A549 (cell line): ENCODE results near the gene TSFM. TPM values are rescaled to one million over a fixed set of nuclear protein-coding genes. Genes with fewer than 3 reads are reported as not detected.

Source experiments
- ATAC-seq, 2 experiments: fragments of 200-7000 bp in 1 of 2; fragments of >200 bp in 1 of 2; cut with Nextera tagmentation in 1 of 2; cut with Tn5 transposase in 1 of 2; 3 replicates each; pipeline versions ENCODE4 v1.8.0 to v1.9.1; 2018 to 2020; ENCODE audit warnings: mild to moderate bottlenecking in 1 of 2, moderate library complexity in 1 of 2
- CTCF ChIA-PET: fragments of 300-600 bp; sonication (Branson Sonifier 250); formaldehyde crosslinking; extraction: SDS; loops from one replicate; lab custom pipeline; 2021; ENCODE audit warnings: antibody characterized with exemption, inconsistent platforms; lab: Yijun Ruan, JAX
- POLR2A ChIA-PET: fragments of 350-600 bp; formaldehyde crosslinking; extraction: SDS; loops from one replicate; lab custom pipeline; 2021; ENCODE audit warnings: antibody characterized with exemption, inconsistent platforms; lab: Yijun Ruan, JAX
- DNase-seq, 2 experiments: peaks; one replicate each; pipeline versions ENCODE4 v3.0.0 to v3.0.0-alpha.2; 2011 to 2016; ENCODE audit warnings: low read depth in 1 of 2, low spot score in 1 of 2
- FAIRE-seq: peaks from 2 replicates; lab custom pipeline; 2011; peaks lifted over from hg19 to GRCh38; lab: Jason Lieb, UNC
- H3K27ac ChIP-seq, 2 experiments: fragments of >200 bp; sonication (Bioruptor Twin); formaldehyde crosslinking; 3 replicates each; pipeline ENCODE4 v1.5.1; 2016 to 2017
- H3K4me1 ChIP-seq: fragments of >200 bp; sonication (Bioruptor Twin); formaldehyde crosslinking; 3 replicates; pipeline ENCODE4 v1.6.1; 2016
- H3K4me2 ChIP-seq: fragments of >200 bp; sonication (Bioruptor Twin); formaldehyde crosslinking; 3 replicates; pipeline ENCODE4 v1.6.1; 2016
- H3K4me3 ChIP-seq: fragments of >200 bp; sonication (Bioruptor Twin); formaldehyde crosslinking; 3 replicates; pipeline ENCODE4 v1.5.1; 2016
- H3K9me3 ChIP-seq: fragments of >200 bp; sonication (Bioruptor Twin); formaldehyde crosslinking; 3 replicates; pipeline ENCODE4 v1.6.1; 2016
- EP300 ChIP-seq, 2 experiments: fragments of >200 bp; sonication (Bioruptor Twin); formaldehyde crosslinking; IDR thresholded peaks; 2 replicates in 1 of 2; 3 replicates in 1 of 2; pipeline ENCODE4 v1.6.1; 2016 to 2017
- ESRRA ChIP-seq: fragments of 150-350 bp; IDR thresholded peaks from 2 replicates; pipeline ENCODE4 v1.6.1; 2014; ENCODE audit warnings: mild to moderate bottlenecking, low read length, borderline replicate concordance
- FOSB ChIP-seq: fragments of 250-450 bp; sonication (Bioruptor Pico); IDR thresholded peaks from 2 replicates; pipeline ENCODE4 v1.5.0; 2020; ENCODE audit warnings: mild to moderate bottlenecking, moderate library complexity
- FOXS1 ChIP-seq: fragments of 250-450 bp; sonication (Bioruptor Pico); IDR thresholded peaks from 2 replicates; pipeline ENCODE4 v1.5.0; 2020; ENCODE audit warnings: mild to moderate bottlenecking, moderate library complexity
- GATA3 ChIP-seq: IDR thresholded peaks from 2 replicates; pipeline ENCODE4 v1.6.1; 2012; ENCODE audit warnings: borderline replicate concordance
- HDAC2 ChIP-seq: fragments of 200-600 bp; sonication (generic); IDR thresholded peaks from 2 replicates; pipeline ENCODE4 v1.6.1; 2016
- HES2 ChIP-seq: fragments of >200 bp; sonication (Bioruptor Twin); formaldehyde crosslinking; IDR thresholded peaks from 2 replicates; pipeline ENCODE4 v1.6.1; 2016
- HEYL ChIP-seq: fragments of 250-450 bp; sonication (Bioruptor Pico); IDR thresholded peaks from 2 replicates; pipeline ENCODE4 v1.8.0; 2021; ENCODE audit warnings: mild to moderate bottlenecking, moderate library complexity
- HOXB5 ChIP-seq: fragments of 250-450 bp; sonication (Bioruptor Pico); IDR thresholded peaks from 2 replicates; pipeline ENCODE4 v1.5.0; 2020; ENCODE audit warnings: mild to moderate bottlenecking, moderate library complexity
- JUN ChIP-seq, 2 experiments: fragments of >200 bp; sonication (Bioruptor Twin); formaldehyde crosslinking; IDR thresholded peaks; 2 replicates in 1 of 2; 3 replicates in 1 of 2; pipeline ENCODE4 v1.6.1; 2016 to 2017
- NPAS2 ChIP-seq: fragments of 250-450 bp; sonication (Bioruptor Pico); IDR thresholded peaks from 2 replicates; pipeline ENCODE4 v1.8.0; 2022; ENCODE audit warnings: mild to moderate bottlenecking, moderate library complexity, borderline replicate concordance
- POLR2AphosphoS2 ChIP-seq: conservative IDR thresholded peaks from 2 replicates; pipeline ENCODE4 v1.6.1; 2012; ENCODE audit warnings: low read length, improper control_type of control experiment, inconsistent platforms
- RAD21 ChIP-seq, 2 experiments: fragments of >200 bp in 1 of 2; sonication (Bioruptor Twin) in 1 of 2; formaldehyde crosslinking in 1 of 2; IDR thresholded peaks in 1 of 2; conservative IDR thresholded peaks in 1 of 2; 2 replicates in 1 of 2; 3 replicates in 1 of 2; pipeline ENCODE4 v1.6.1; 2012 to 2018; ENCODE audit warnings: inconsistent platforms in 1 of 2
- REST ChIP-seq: fragments of 200-600 bp; sonication (generic); IDR thresholded peaks from 2 replicates; pipeline ENCODE4 v1.6.1; 2016; ENCODE audit warnings: antibody characterized with exemption, mild to moderate bottlenecking, moderate library complexity
- SMC3 ChIP-seq: fragments of >200 bp; sonication (Bioruptor Twin); formaldehyde crosslinking; IDR thresholded peaks from 3 replicates; pipeline ENCODE4 v1.6.1; 2018; ENCODE audit warnings: inconsistent platforms
- ZC3H11A ChIP-seq: fragments of 450-650 bp; IDR thresholded peaks from 2 replicates; pipeline ENCODE4 v1.6.1; 2014; ENCODE audit warnings: antibody characterized with exemption, mild to moderate bottlenecking
- WGBS: methylation state at CpG from one replicate; pipeline ENCODE4 v1.1.6; 2017; ENCODE audit errors: missing lambda C conversion rate; 5-methylcytosine and 5-hydroxymethylcytosine counted together
- polyA plus RNA-seq, 4 experiments: library from polyadenylated mRNA; depleted of rRNA in 3 of 4; stranded (reverse); fragments of >200 nt; fragmentation: RNase III in 1 of 4; extraction: RNeasy Plus Mini Kit Qiagen cat#74134 plus additional on column Dnase treatment in 1 of 4; gene quantifications; 2 replicates in 3 of 4; 3 replicates in 1 of 4; pipeline ENCODE4 v1.2.3, GENCODE V29; 2011 to 2017
- TF ChIP-seq, protein P1 (sequence below): fragments of 250-450 bp; sonication (Bioruptor Pico); IDR thresholded peaks from 2 replicates; pipeline ENCODE4 v1.5.0; 2020; ENCODE audit warnings: low read depth, mild to moderate bottlenecking, moderate library complexity

Gene TSFM
- polyA plus RNA-seq, 2 of the 4 experiments (the other 2 are of a cell fraction) = 31.7 to 60.2 TPM

DNA sequence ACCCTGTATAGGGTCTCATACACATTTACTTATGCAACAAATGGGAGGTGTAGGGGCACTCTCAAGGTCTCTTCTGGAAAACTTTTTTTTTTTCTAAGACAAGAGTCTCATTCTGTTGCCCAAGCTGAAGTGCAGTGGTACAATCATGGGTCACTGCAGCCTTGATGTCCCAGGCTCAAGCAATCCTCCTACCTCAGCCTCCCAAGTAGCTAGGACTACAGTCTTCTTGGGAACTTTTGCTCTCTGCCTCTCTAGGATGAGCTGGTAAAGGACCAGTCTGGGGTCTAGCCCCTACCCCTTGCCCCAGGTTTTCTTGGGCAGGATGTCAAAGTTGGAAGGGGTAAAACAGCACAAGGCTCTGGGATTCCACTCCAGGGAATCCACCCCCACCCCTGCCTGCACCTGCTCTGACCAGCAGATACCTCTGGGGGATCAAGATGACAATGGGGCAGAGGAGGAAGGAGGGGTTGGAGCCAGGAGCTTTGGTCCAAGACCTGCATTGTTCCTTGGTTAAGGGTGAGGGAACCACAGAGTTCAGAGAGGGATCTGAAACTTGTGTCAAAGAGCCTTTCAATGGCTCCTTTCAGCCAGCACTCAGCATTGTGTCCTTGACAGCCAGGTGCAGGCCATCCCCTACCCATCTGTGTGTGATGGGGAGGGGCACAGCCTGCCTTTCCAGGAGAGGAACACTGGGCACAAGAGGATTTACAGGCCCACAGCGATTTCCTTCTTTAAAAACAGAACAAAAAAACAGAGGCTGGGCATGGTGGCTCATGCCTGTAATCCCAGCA lies 51.7 kb downstream of the TSFM start:
- DNase-seq (no peak), FAIRE-seq (no peak), ATAC-seq (no peak)
- peaks cover 25% of the 10 kb centered on the region for H3K4me1 ChIP-seq
- WGBS = 0% methylated on average over 1 of the region's 1 CpG
- no peak overlapping the region for H3K27ac ChIP-seq
- H3K9me3 ChIP-seq = no peaks in the 10 kb centered on the region
- no peak overlapping the region for H3K4me2 ChIP-seq
- CTCF ChIA-PET = interaction anchor here (0.7 to 8.4 kb wide), 6 partner anchors 9 to 83 kb away, joined by 3 to 218 read pairs (median 23); no protein-coding TSS in a partner anchor
- POLR2A ChIA-PET = no interaction called here
- TF ChIP-seq RAD21 (conservative IDR thresholded peaks at IDR 0.05 in 1 of 2, IDR thresholded peaks at IDR 0.05 in 1 of 2) (no peak), FOXS1 (CRISPR knock-in tag) (no peak), REST (no peak), GATA3 (no peak), HES2 (no peak), HOXB5 (CRISPR knock-in tag) (no peak), NPAS2 (CRISPR knock-in tag) (no peak), HDAC2 (no peak)
- TF ChIP-seq, all 56 proteins: peak for 0
- no peak overlapping the region for H3K4me3 ChIP-seq

- ChIA-PET CTCF (interaction anchor here (1.1 to 8.4 kb wide), 8 partner anchors 9 to 87 kb away, joined by 3 to 218 read pairs (median 4); no protein-coding TSS in a partner anchor), POLR2A (interaction anchor here (1.0 to 1.3 kb wide), 2 partner anchors 9 to 11 kb away, joined by 3 to 4 read pairs; partner anchors contain the start of gene CTDSP2)
- FAIRE-seq (no peak), ATAC-seq (no peak), DNase-seq (no peak)
- H3K4me3 ChIP-seq = no peak overlapping the region
- H3K4me2 ChIP-seq = no peak overlapping the region
- 94% methylated on average over 9 of the region's 9 CpGs for WGBS
- no peak overlapping the region for H3K27ac ChIP-seq
- no peak for TF ChIP-seq ZC3H11A
- H3K4me1 ChIP-seq = peaks cover 30% of the 10 kb centered on the region
- H3K9me3 ChIP-seq = no peaks in the 10 kb centered on the region
Measured at GRCh38 chr12:57835366-57836288, 53.0 kb downstream of the TSFM start.

DNA sequence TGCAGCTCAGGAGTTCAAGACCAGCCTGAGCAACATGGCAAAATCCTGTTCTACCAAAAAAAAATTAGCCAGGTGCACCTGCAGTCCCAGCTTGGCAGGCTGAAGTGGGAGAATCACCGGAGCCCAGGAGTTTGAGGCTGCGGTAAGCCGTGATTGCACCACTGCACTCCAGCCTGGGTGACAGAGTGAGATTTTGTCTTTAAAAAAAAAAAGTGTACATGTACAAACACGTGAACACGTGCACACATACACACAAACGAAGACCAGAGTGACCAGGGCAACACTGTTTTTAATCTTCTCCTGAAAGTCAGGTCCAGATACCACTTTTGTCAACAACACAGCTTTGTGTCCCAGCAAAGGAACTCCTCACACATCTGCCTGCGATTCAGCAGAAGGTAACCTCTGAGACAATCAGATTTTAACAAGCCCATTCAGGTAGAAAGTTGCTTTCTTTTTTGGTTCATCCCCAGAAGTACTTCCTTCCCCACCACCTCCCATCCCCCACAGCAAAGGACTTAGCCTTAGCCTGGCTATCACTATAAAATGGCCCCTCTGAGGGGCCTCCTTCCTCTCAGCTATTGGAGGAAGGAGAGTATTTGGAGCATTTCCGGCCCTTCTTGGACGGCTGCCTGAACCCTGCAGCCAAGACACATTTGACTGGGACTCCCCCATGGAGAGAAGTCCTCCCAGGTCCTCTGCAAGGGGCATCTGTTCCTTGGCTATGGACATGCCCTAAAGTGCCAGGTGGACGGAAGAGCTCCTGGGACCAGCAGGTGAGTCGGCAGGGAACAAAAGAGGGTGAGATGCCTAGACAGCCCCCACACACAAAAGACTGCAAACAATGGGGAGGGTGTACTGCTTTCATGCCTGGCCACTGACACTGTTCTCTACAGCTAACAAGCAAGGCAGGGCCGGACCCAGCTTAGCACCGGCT lies 54.1 kb downstream of the TSFM start:
- Histone ChIP-seq H3K4me1 (peaks cover 38% of the 10 kb centered on the region), H3K4me2 (peak overlapping the region; percentile 38), H3K9me3 (no peaks in the 10 kb centered on the region), H3K4me3 (no peak overlapping the region), H3K27ac (peak overlapping the region in 1 of 2 experiments; percentile 2; a peak in 2 of 6 replicates)
- DNase-seq (no peak), FAIRE-seq (no peak), ATAC-seq (peak in 1 of 2 experiments; percentile 12; a peak in 2 of 6 replicates)
- TF ChIP-seq ESRRA (no peak), POLR2AphosphoS2 (no peak), SMC3 (no peak), EP300 (IDR thresholded peaks at IDR 0.05) (no peak), HEYL (no peak), FOSB (CRISPR knock-in tag) (no peak), JUN (IDR thresholded peaks at IDR 0.05) (no peak), ZC3H11A (no peak)
- TF ChIP-seq, protein P1, sequence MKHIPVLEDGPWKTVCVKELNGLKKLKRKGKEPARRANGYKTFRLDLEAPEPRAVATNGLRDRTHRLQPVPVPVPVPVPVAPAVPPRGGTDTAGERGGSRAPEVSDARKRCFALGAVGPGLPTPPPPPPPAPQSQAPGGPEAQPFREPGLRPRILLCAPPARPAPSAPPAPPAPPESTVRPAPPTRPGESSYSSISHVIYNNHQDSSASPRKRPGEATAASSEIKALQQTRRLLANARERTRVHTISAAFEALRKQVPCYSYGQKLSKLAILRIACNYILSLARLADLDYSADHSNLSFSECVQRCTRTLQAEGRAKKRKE (CRISPR knock-in tag) = no peak
- POLR2A ChIA-PET = interaction anchor here (0.9 to 1.3 kb wide), 4 partner anchors 8 to 57 kb away, joined by 3 to 5 read pairs (median 4); partner anchors contain the start of gene CTDSP2
- CTCF ChIA-PET = interaction anchor here (0.7 to 8.4 kb wide), 10 partner anchors 8 to 85 kb away, joined by 3 to 218 read pairs (median 4); no protein-coding TSS in a partner anchor
- WGBS = 67% methylated on average over 13 of the region's 13 CpGs
